Adrenal gland (tissue), 5 donors: Measurements from ENCODE around the gene FBXL19.

ENCODE experiments used
- CTCF ChIP-seq, 6 experiments: fragments of 450-650 bp in 4 of 6; fragments of 200-600 bp in 2 of 6; sonication (generic) in 1 of 6; IDR thresholded peaks; 1 replicate in 5 of 6; 2 replicates in 1 of 6; pipeline versions ENCODE4 v1.5.1 to v1.8.0; 2016 to 2021; ENCODE audit warnings: antibody characterized with exemption in 6 of 6, mild to moderate bottlenecking in 2 of 6, moderate library complexity in 1 of 6
- POLR2A ChIP-seq, 2 donors: fragments of 450-650 bp; IDR thresholded peaks; one replicate each; pipeline ENCODE4 v1.6.1; 2017; ENCODE audit warnings: antibody characterized with exemption in 2 of 2, mild to moderate bottlenecking in 2 of 2, moderate library complexity in 1 of 2
- donor health status: DM: no; HTN: no; CAD: no.

GRCh38 chr16:30956601-30957455 is 33.5 kb downstream of the FBXL19 start:
- TF ChIP-seq CTCF (IDR thresholded peaks at IDR 0.05) (peak in 1 of 6 experiments; percentile 25), POLR2A (IDR thresholded peaks at IDR 0.05) (no peak)
